DMS 273 treated with DMSO at 0.1 percent for 48 hours (cell line): Measurements from ENCODE around the gene SUMF2.
"Not testable (repeated sequence)": the region's sequence is repeated elsewhere in the genome, so short reads cannot be mapped to it uniquely, and the experiment has no call there.

Experiments used
- DNase-seq: peaks from one replicate; lab custom pipeline; 2025; lab: John Stamatoyannopoulos, UW

Gene SUMF2

GRCh38 chr7:56107954-56108258 is 43.8 kb downstream of the SUMF2 start:
- no peak for DNase-seq

- DNase-seq: no peak
Observed at GRCh38 chr7:56110611-56111010, 46.5 kb downstream of the SUMF2 start.

GRCh38 chr7:56112244-56112643 is 48.2 kb downstream of the SUMF2 start:
- not testable (repeated sequence) for DNase-seq

- no peak for DNase-seq
Observed at GRCh38 chr7:56115852-56116538, 51.9 kb downstream of the SUMF2 start, which contains the start of gene NUPR2. NUPR2 (minus strand) TSS chr7:56116417; CDS start chr7:56116314, 103 bp downstream.

GRCh38 chr7:56121440-56121839 is 57.4 kb downstream of the SUMF2 start:
- no peak for DNase-seq

GRCh38 chr7:56124981-56125380 is 60.9 kb downstream of the SUMF2 start:
- DNase-seq: no peak

GRCh38 chr7:56125831-56126230 is 61.7 kb downstream of the SUMF2 start:
- DNase-seq: no peak

GRCh38 chr7:56127241-56127975 is 63.3 kb downstream of the SUMF2 start:
- no peak for DNase-seq
